ENCODE results near the gene MEIS2.

The MEIS2 gene

DNA sequence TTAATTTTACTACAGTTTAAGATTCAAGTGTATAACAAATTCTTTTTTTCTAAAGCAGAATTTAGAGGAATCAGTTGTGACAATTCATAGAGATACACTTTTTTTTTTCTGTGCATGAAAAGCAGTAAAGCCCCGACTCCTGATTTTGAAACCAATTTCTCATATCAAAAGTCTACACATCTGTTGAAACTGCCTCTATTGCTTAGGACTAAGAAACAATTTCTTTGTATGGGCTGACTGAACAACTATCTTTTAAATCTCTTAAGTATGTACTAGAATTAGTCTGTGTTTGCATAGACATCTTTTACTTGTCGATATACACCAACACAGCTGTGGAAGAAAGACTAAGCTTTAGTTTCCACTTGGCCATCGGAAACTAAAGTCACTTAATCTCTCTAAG is 127.6 kb downstream of the MEIS2 start:
- no peak overlapping the region for H3K27ac ChIP-seq (ENCODE audit: low read depth, low read length)
- no peak overlapping the region for H3K4me3 ChIP-seq (ENCODE audit: low read length)
- H3K9ac ChIP-seq (ENCODE audit: low read length) = no peak overlapping the region
- H3K27me3 ChIP-seq (ENCODE audit: control insufficient read depth, insufficient read depth, low read length) = no peaks in the 10 kb centered on the region
- no peaks in the 10 kb centered on the region for H3K36me3 ChIP-seq (ENCODE audit: control insufficient read depth, insufficient read depth, low read length)
- peaks cover 2% of the 10 kb centered on the region for H3K4me1 ChIP-seq (ENCODE audit: control insufficient read depth, insufficient read depth, low read length)

DNA sequence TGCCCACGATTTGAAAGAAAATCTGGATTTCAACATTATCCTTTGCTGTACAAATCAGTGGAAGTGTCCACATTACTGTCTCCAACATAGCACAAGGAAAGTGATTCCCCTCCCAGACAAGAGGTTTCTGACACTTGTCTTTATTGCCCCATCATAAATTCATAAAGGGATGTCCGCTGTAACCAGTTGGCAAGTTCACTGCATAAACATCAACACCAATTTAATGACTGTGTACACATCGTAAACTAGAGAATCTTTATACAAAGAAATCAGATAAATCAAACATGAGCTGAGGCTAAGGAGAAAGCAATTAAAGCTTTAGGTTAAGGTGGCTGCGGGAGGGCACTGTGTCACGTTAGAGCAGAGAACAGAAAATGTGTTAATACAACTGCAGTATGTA is 129.8 kb downstream of the MEIS2 start:
- Histone ChIP-seq H3K27me3 (ENCODE audit: control insufficient read depth, insufficient read depth, low read length) (no peaks in the 10 kb centered on the region), H3K4me3 (ENCODE audit: low read length) (no peak overlapping the region), H3K4me1 (ENCODE audit: control insufficient read depth, insufficient read depth, low read length) (peaks cover 10% of the 10 kb centered on the region), H3K36me3 (ENCODE audit: control insufficient read depth, insufficient read depth, low read length) (no peaks in the 10 kb centered on the region), H3K9ac (ENCODE audit: low read length) (no peak overlapping the region), H3K27ac (ENCODE audit: low read depth, low read length) (no peak overlapping the region)

GRCh38 chr15:36967929-36968328 is 132.4 kb downstream of the MEIS2 start:
- Histone ChIP-seq H3K9ac (ENCODE audit: low read length) (no peak overlapping the region), H3K27ac (ENCODE audit: low read depth, low read length) (no peak overlapping the region), H3K36me3 (ENCODE audit: control insufficient read depth, insufficient read depth, low read length) (no peaks in the 10 kb centered on the region), H3K27me3 (ENCODE audit: control insufficient read depth, insufficient read depth, low read length) (no peaks in the 10 kb centered on the region), H3K4me1 (ENCODE audit: control insufficient read depth, insufficient read depth, low read length) (peaks cover 10% of the 10 kb centered on the region), H3K4me3 (ENCODE audit: low read length) (no peak overlapping the region)

DNA sequence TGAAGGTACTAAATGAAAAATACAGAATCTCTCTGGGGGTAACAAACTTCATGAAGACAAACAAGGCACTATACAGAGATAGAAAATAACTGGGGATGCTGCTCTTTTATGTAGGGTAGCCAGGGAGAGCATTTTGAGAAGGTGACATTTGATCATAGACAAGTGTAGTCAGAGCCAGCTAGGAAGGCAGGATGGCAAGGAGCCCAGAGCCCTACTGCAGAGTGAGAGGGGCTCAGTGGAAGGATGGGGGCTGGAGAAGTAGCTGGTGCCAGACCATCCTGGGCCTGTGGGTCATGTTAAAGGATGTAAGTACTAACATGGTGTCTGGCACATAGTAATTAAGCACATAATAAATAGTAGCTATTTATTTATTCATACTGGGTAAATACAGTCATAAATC is 133.6 kb downstream of the MEIS2 start:
- H3K4me3 ChIP-seq (ENCODE audit: low read length) = no peak overlapping the region
- H3K4me1 ChIP-seq (ENCODE audit: control insufficient read depth, insufficient read depth, low read length) = peaks cover 10% of the 10 kb centered on the region
- no peak overlapping the region for H3K9ac ChIP-seq (ENCODE audit: low read length)
- no peaks in the 10 kb centered on the region for H3K36me3 ChIP-seq (ENCODE audit: control insufficient read depth, insufficient read depth, low read length)
- H3K27me3 ChIP-seq (ENCODE audit: control insufficient read depth, insufficient read depth, low read length) = no peaks in the 10 kb centered on the region
- H3K27ac ChIP-seq (ENCODE audit: low read depth, low read length) = no peak overlapping the region

DNA sequence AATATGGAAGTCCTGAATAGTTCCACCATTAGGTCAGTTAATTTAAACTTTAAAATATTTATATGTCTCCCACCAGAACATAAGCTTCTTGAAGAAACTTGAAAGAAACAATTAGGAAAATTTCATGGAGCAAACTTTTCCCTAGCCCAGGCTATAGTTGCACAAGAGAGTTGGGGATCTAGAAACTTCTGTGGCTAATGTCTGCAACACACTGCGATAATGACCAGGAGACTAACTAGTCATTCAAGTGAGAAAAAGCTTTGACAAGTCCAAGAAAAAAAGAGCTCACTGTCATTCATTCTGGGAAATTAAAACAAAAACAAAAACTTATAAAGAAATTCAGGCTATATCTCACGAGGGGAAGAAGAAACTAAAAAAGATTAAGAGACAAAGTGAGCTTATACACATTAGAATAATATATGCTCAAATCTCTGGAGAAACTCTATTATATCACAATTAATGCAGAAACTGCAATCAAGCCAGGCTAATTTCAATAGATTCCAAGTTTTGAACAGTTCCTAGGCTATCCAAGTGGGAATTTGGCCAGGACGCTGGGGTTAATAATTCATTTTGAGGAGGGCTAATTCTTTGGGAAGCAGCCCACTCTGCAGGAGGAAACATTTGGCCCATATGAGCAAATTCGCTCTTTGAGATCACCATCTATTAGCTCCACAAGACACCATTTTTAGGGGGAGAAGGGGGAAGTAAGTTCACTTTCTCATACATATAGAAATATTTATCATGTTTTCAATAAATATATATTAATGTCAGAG is 134.6 kb downstream of the MEIS2 start:
- Histone ChIP-seq H3K27ac (ENCODE audit: low read depth, low read length) (no peak overlapping the region), H3K36me3 (ENCODE audit: control insufficient read depth, insufficient read depth, low read length) (no peaks in the 10 kb centered on the region), H3K27me3 (ENCODE audit: control insufficient read depth, insufficient read depth, low read length) (no peaks in the 10 kb centered on the region), H3K4me3 (ENCODE audit: low read length) (no peak overlapping the region), H3K9ac (ENCODE audit: low read length) (no peak overlapping the region), H3K4me1 (ENCODE audit: control insufficient read depth, insufficient read depth, low read length) (peaks cover 10% of the 10 kb centered on the region)

- no peak overlapping the region for H3K27ac ChIP-seq (ENCODE audit: low read depth, low read length)
- no peak overlapping the region for H3K4me3 ChIP-seq (ENCODE audit: low read length)
- H3K9ac ChIP-seq (ENCODE audit: low read length) = no peak overlapping the region
- H3K36me3 ChIP-seq (ENCODE audit: control insufficient read depth, insufficient read depth, low read length) = no peaks in the 10 kb centered on the region
- H3K4me1 ChIP-seq (ENCODE audit: control insufficient read depth, insufficient read depth, low read length) = peaks cover 10% of the 10 kb centered on the region
- H3K27me3 ChIP-seq (ENCODE audit: control insufficient read depth, insufficient read depth, low read length) = no peaks in the 10 kb centered on the region
Measured at GRCh38 chr15:36964626-36965025, 135.7 kb downstream of the MEIS2 start.

- Histone ChIP-seq H3K27ac (ENCODE audit: low read depth, low read length) (no peak overlapping the region), H3K9ac (ENCODE audit: low read length) (no peak overlapping the region), H3K27me3 (ENCODE audit: control insufficient read depth, insufficient read depth, low read length) (no peaks in the 10 kb centered on the region), H3K36me3 (ENCODE audit: control insufficient read depth, insufficient read depth, low read length) (no peaks in the 10 kb centered on the region), H3K4me1 (ENCODE audit: control insufficient read depth, insufficient read depth, low read length) (peaks cover 6% of the 10 kb centered on the region), H3K4me3 (ENCODE audit: low read length) (no peak overlapping the region)
Measured at GRCh38 chr15:36961956-36962355, 138.4 kb downstream of the MEIS2 start.

- Histone ChIP-seq H3K27me3 (ENCODE audit: control insufficient read depth, insufficient read depth, low read length) (no peaks in the 10 kb centered on the region), H3K4me3 (ENCODE audit: low read length) (no peak overlapping the region), H3K36me3 (ENCODE audit: control insufficient read depth, insufficient read depth, low read length) (no peaks in the 10 kb centered on the region), H3K27ac (ENCODE audit: low read depth, low read length) (no peak overlapping the region), H3K4me1 (ENCODE audit: control insufficient read depth, insufficient read depth, low read length) (peaks cover 1% of the 10 kb centered on the region), H3K9ac (ENCODE audit: low read length) (no peak overlapping the region)
Measured at GRCh38 chr15:36960947-36961227, 139.5 kb downstream of the MEIS2 start.

DNA sequence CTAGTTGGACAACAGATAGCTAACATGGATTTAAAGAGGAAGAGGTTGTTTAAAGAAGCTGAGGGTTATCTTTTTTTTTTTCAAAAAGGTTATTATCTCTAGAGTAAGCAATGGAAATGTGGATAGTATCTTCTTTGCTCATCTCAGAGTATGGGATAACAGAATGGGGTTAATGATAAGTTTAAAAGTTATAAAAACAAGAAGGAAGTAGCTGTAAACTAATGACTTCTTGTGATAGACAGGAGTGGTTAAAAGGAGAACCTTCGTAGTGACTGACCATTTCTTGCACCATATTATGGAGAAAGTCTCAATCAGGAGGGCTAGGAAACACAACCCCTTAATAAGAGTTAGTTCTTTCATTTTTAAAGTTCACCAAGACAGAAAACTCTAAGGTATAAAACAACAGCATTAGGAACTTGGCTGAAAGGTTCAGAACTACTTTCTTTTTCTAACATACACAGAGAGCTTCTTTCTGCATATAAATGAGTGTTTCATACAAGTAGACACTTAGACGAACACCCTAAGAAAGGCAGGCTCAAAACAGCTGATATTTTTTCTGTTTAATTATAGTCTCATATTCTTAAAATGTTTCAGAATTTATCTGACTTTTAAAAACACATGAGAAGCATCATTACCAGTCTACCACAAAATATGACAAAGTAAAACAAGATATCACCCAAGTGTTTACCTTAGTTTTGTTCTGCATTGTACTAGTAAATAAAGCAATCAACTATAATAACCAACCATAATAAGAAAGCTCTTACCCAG is 140.0 kb downstream of the MEIS2 start:
- Histone ChIP-seq H3K36me3 (ENCODE audit: control insufficient read depth, insufficient read depth, low read length) (no peaks in the 10 kb centered on the region), H3K27me3 (ENCODE audit: control insufficient read depth, insufficient read depth, low read length) (no peaks in the 10 kb centered on the region), H3K27ac (ENCODE audit: low read depth, low read length) (no peak overlapping the region), H3K4me3 (ENCODE audit: low read length) (no peak overlapping the region), H3K9ac (ENCODE audit: low read length) (no peak overlapping the region), H3K4me1 (ENCODE audit: control insufficient read depth, insufficient read depth, low read length) (no peaks in the 10 kb centered on the region)

GRCh38 chr15:36959746-36960145 is 140.6 kb downstream of the MEIS2 start:
- no peak overlapping the region for H3K9ac ChIP-seq (ENCODE audit: low read length)
- H3K4me1 ChIP-seq (ENCODE audit: control insufficient read depth, insufficient read depth, low read length) = no peaks in the 10 kb centered on the region
- no peak overlapping the region for H3K4me3 ChIP-seq (ENCODE audit: low read length)
- H3K27ac ChIP-seq (ENCODE audit: low read depth, low read length) = no peak overlapping the region
- no peaks in the 10 kb centered on the region for H3K36me3 ChIP-seq (ENCODE audit: control insufficient read depth, insufficient read depth, low read length)
- no peaks in the 10 kb centered on the region for H3K27me3 ChIP-seq (ENCODE audit: control insufficient read depth, insufficient read depth, low read length)

- H3K27ac ChIP-seq (ENCODE audit: low read depth, low read length) = no peak overlapping the region
- no peaks in the 10 kb centered on the region for H3K27me3 ChIP-seq (ENCODE audit: control insufficient read depth, insufficient read depth, low read length)
- H3K9ac ChIP-seq (ENCODE audit: low read length) = no peak overlapping the region
- H3K4me3 ChIP-seq (ENCODE audit: low read length) = no peak overlapping the region
- no peaks in the 10 kb centered on the region for H3K36me3 ChIP-seq (ENCODE audit: control insufficient read depth, insufficient read depth, low read length)
- no peaks in the 10 kb centered on the region for H3K4me1 ChIP-seq (ENCODE audit: control insufficient read depth, insufficient read depth, low read length)
Measured at GRCh38 chr15:36958606-36959005, 141.7 kb downstream of the MEIS2 start.

DNA sequence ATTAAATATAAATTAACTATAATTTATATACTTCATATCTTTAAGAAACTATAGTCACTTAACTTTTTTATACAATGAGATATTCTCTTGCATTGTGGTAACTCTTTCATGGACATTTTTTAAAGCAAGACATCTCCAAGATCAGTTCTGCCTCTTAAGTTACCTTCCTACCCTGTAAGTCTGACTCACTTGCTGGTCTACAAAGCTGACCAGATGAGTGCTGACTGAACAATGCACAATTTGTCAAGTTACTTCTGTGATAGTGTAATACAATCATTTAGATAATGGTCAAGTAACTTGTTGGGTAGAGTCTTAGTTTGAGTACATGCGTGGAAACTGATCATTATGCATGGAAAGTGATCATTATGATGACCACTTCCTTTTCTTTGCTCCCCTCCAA is 145.9 kb downstream of the MEIS2 start:
- Histone ChIP-seq H3K4me1 (ENCODE audit: control insufficient read depth, insufficient read depth, low read length) (no peaks in the 10 kb centered on the region), H3K9ac (ENCODE audit: low read length) (no peak overlapping the region), H3K36me3 (ENCODE audit: control insufficient read depth, insufficient read depth, low read length) (no peaks in the 10 kb centered on the region), H3K27ac (ENCODE audit: low read depth, low read length) (no peak overlapping the region), H3K4me3 (ENCODE audit: low read length) (no peak overlapping the region), H3K27me3 (ENCODE audit: control insufficient read depth, insufficient read depth, low read length) (no peaks in the 10 kb centered on the region)

GRCh38 chr15:36953346-36953745 is 147.0 kb downstream of the MEIS2 start:
- Histone ChIP-seq H3K27ac (ENCODE audit: low read depth, low read length) (no peak overlapping the region), H3K9ac (ENCODE audit: low read length) (no peak overlapping the region), H3K4me3 (ENCODE audit: low read length) (no peak overlapping the region)

More at GRCh38 chr15:36953346-36953745, 147.0 kb downstream of the MEIS2 start:
- Histone ChIP-seq H3K36me3 (ENCODE audit: control insufficient read depth, insufficient read depth, low read length) (no peaks in the 10 kb centered on the region), H3K27me3 (ENCODE audit: control insufficient read depth, insufficient read depth, low read length) (no peaks in the 10 kb centered on the region), H3K4me1 (ENCODE audit: control insufficient read depth, insufficient read depth, low read length) (peaks cover 3% of the 10 kb centered on the region)
